B cell (primary cell): ENCODE results near the gene STRBP. TPM values are rescaled to one million over a fixed set of nuclear protein-coding genes. Genes with fewer than 3 reads are reported as not detected.

ENCODE experiments used
- ATAC-seq: fragments of 200-7000 bp; cut with Tn5 transposase; one replicate; pipeline ENCODE4 v1.10.0; 2021; ENCODE audit warnings: low read depth, mild to moderate bottlenecking, moderate number of reproducible peaks, moderate library complexity
- CTCF ChIA-PET: fragments of 350-600 bp; sonication (Branson Sonifier 250); formaldehyde crosslinking; loops from one replicate; lab custom pipeline; 2021; ENCODE audit warnings: antibody characterized with exemption, inconsistent platforms; lab: Charles Lee
- POLR2A ChIA-PET: fragments of 350-600 bp; sonication (Branson Sonifier 250); formaldehyde crosslinking; loops from one replicate; lab custom pipeline; 2021; ENCODE audit warnings: antibody characterized with exemption; lab: Charles Lee
- DNase-seq: peaks from one replicate; pipeline ENCODE4 v3.0.0; 2013
- H2AFZ ChIP-seq: 2 replicates; pipeline ENCODE4 v1.6.1; 2012; ENCODE audit warnings: mild to moderate bottlenecking, low read depth, low read length; ENCODE audit not compliant: insufficient read depth, poor library complexity, severe bottlenecking
- H3K27ac ChIP-seq, 2 donors: 1 replicate in 1 of 2; 2 replicates in 1 of 2; pipeline ENCODE4 v1.5.1; 2012 to 2013; ENCODE audit warnings: low read length in 2 of 2, mild to moderate bottlenecking in 2 of 2, moderate library complexity in 1 of 2
- H3K27me3 ChIP-seq, 4 experiments: fragments of 200-600 bp in 1 of 4; sonication (generic) in 1 of 4; replicated peaks in 1 of 4; 1 replicate in 2 of 4; 2 replicates in 2 of 4; pipeline versions ENCODE4 v1.6.1 to v1.7.0; 2013 to 2016; ENCODE audit warnings: low read length in 3 of 4, mild to moderate bottlenecking in 2 of 4, mixed read lengths in 1 of 4, moderate library complexity in 1 of 4; ENCODE audit not compliant: insufficient read depth in 4 of 4, control insufficient read depth in 3 of 4; ENCODE audit errors: control extremely low read depth in 1 of 4
- H3K36me3 ChIP-seq, 2 experiments: replicated peaks in 1 of 2; 1 replicate in 1 of 2; 2 replicates in 1 of 2; pipeline versions ENCODE4 v1.6.1 to v1.7.1; 2013; ENCODE audit warnings: low read length in 1 of 2; ENCODE audit not compliant: insufficient read depth in 2 of 2, control insufficient read depth in 1 of 2; ENCODE audit errors: control extremely low read depth in 1 of 2, extremely low read depth in 1 of 2
- H3K4me1 ChIP-seq, 2 donors: fragments of 200-600 bp in 1 of 2; sonication (generic) in 1 of 2; 1 replicate in 1 of 2; 2 replicates in 1 of 2; pipeline versions ENCODE4 v1.5.1 to v1.6.1; 2013 to 2017; ENCODE audit warnings: low read length in 2 of 2; ENCODE audit not compliant: control insufficient read depth in 2 of 2, insufficient read depth in 2 of 2
- H3K4me2 ChIP-seq: replicated peaks from 2 replicates; pipeline ENCODE3; 2012; ENCODE audit warnings: mild to moderate bottlenecking, low read depth, low read length; ENCODE audit not compliant: poor library complexity, severe bottlenecking
- H3K4me3 ChIP-seq, 5 experiments: fragments of 200-600 bp in 1 of 5; sonication (generic) in 1 of 5; 1 replicate in 3 of 5; 2 replicates in 2 of 5; pipeline versions ENCODE4 v1.5.1 to v1.7.0; 2011 to 2016; ENCODE audit warnings: low read length in 4 of 5, mild to moderate bottlenecking in 4 of 5, low read depth in 2 of 5, control low read depth in 1 of 5, moderate library complexity in 1 of 5; ENCODE audit not compliant: insufficient read depth in 1 of 5; ENCODE audit errors: control extremely low read depth in 1 of 5, extremely low read depth in 1 of 5
- H3K79me2 ChIP-seq: fragments of 200-600 bp; sonication (generic); one replicate; pipeline ENCODE4 v1.6.0; 2016; ENCODE audit warnings: low read length; ENCODE audit not compliant: control insufficient read depth, insufficient read depth
- H3K9ac ChIP-seq: fragments of 200-600 bp; sonication (generic); 2 replicates; pipeline ENCODE4 v1.6.1; 2017; ENCODE audit warnings: mild to moderate bottlenecking, low read length, moderate library complexity
- H3K9me3 ChIP-seq, 3 donors: one replicate each; pipeline versions ENCODE4 v1.6.1 to v1.7.1; 2013; ENCODE audit warnings: low read length in 2 of 3; ENCODE audit not compliant: control insufficient read depth in 2 of 3, insufficient read depth in 1 of 3; ENCODE audit errors: control extremely low read depth in 1 of 3
- H4K20me1 ChIP-seq: 2 replicates; pipeline ENCODE4 v1.6.0; 2012; ENCODE audit warnings: mild to moderate bottlenecking, low read length; ENCODE audit not compliant: insufficient read depth, control insufficient read depth, poor library complexity, severe bottlenecking
- H3K27ac Mint-ChIP-seq: one replicate; pipeline ENCODE4 v1.8.0; 2021; ENCODE audit warnings: mixed read lengths
- H3K27me3 Mint-ChIP-seq: one replicate; pipeline ENCODE4 v1.8.0; 2021; ENCODE audit warnings: mixed read lengths
- H3K4me1 Mint-ChIP-seq: one replicate; pipeline ENCODE4 v1.8.0; 2021; ENCODE audit warnings: mixed read lengths
- H3K4me3 Mint-ChIP-seq: one replicate; pipeline ENCODE4 v1.8.0; 2021; ENCODE audit warnings: mixed read lengths
- H3K9me3 Mint-ChIP-seq: one replicate; pipeline ENCODE4 v1.8.0; 2022; ENCODE audit warnings: mixed read lengths; ENCODE audit not compliant: insufficient read depth
- EZH2 ChIP-seq: IDR thresholded peaks from 2 replicates; pipeline ENCODE4 v1.6.1; 2012; ENCODE audit warnings: borderline replicate concordance, low read depth, mild to moderate bottlenecking, moderate library complexity, low read length; ENCODE audit not compliant: insufficient read depth, poor library complexity, severe bottlenecking
- WGBS: methylation state at CpG from one replicate; pipeline ENCODE4 v1.1.5; 2013; ENCODE audit warnings: missing lambda C conversion rate; ENCODE audit not compliant: insufficient coverage; 5-methylcytosine and 5-hydroxymethylcytosine counted together
- intact Hi-C: fragments of 100-400 bp; cut with micrococcal nuclease; formaldehyde crosslinking; loops from one replicate; pipeline ENCODE4 v1.10.0; 2022
- polyA plus RNA-seq: library from polyadenylated mRNA; depleted of rRNA; stranded (reverse); fragments of >200 nt; gene quantifications from 2 replicates; pipeline ENCODE4 v1.2.3, GENCODE V29; 2012
- total RNA-seq, 2 donors: library from RNA; stranded (reverse); fragments of 120-200 nt in 1 of 2; gene quantifications; 1 replicate in 1 of 2; 2 replicates in 1 of 2; pipeline versions ENCODE4 v1.2.3 to v1.2.4, GENCODE V29; 2013 to 2022
- TF ChIP-seq, protein P1 (sequence below): fragments of 200-600 bp; IDR thresholded peaks from one replicate; pipeline ENCODE4 v1.8.0; 2022; ENCODE audit warnings: antibody characterized with exemption, mild to moderate bottlenecking

STRBP gene
- total and polyA plus RNA-seq, 2 donors (not counting 1 experiment from before 2014, with no cell fraction given), result 39.1 to 189 TPM

DNA sequence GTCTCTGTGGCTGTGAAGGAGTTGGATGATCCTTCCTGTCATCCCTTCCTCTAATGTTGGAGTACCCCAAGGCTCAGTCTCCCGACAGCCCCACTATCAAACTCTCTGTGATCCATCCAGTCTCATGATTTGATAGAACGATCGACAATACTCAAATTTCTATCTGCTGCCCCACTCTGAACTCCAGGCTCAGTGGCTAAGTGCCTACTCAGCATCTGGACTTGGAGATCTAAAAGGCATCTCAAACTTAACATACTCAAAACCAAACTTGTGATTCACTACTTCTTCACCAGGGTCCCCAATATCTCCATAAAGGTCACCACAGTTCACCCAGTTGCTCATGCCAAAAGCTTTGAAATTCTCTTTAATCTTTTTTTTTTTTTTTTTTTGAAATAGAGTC, 15.1 kb upstream of the STRBP start:
- H3K9ac ChIP-seq, result no peak overlapping the region
- ATAC-seq (no peak), DNase-seq (no peak)
- H3K27me3 Mint-ChIP-seq, result no peaks in the 10 kb centered on the region
- peaks cover 4% of the 10 kb centered on the region for H3K4me1 Mint-ChIP-seq
- H3K4me3 ChIP-seq, result no peak overlapping the region
- intact Hi-C loops, result no loop called here
- ChIA-PET POLR2A (interaction anchor here (0.6 kb wide), 1 partner anchor 47 kb away, joined by 4 read pairs; no protein-coding TSS in a partner anchor), CTCF (interaction anchor here (0.6 kb wide), 1 partner anchor 92 kb away, joined by 3 read pairs; no protein-coding TSS in a partner anchor)
- no peaks in the 10 kb centered on the region for H3K36me3 ChIP-seq
- H2AFZ ChIP-seq, result no peak overlapping the region
- WGBS, result 96% methylated on average over 2 of the region's 3 CpGs
- H3K9me3 ChIP-seq, result peaks cover 0 to 6% (median 5%) of the 10 kb centered on the region in 3 donors
- H4K20me1 ChIP-seq, result no peaks in the 10 kb centered on the region
- no peaks in the 10 kb centered on the region for H3K79me2 ChIP-seq
- peaks cover 4% of the 10 kb centered on the region for H3K9me3 Mint-ChIP-seq
- H3K4me2 ChIP-seq, result no peak overlapping the region
- TF ChIP-seq, protein P1, sequence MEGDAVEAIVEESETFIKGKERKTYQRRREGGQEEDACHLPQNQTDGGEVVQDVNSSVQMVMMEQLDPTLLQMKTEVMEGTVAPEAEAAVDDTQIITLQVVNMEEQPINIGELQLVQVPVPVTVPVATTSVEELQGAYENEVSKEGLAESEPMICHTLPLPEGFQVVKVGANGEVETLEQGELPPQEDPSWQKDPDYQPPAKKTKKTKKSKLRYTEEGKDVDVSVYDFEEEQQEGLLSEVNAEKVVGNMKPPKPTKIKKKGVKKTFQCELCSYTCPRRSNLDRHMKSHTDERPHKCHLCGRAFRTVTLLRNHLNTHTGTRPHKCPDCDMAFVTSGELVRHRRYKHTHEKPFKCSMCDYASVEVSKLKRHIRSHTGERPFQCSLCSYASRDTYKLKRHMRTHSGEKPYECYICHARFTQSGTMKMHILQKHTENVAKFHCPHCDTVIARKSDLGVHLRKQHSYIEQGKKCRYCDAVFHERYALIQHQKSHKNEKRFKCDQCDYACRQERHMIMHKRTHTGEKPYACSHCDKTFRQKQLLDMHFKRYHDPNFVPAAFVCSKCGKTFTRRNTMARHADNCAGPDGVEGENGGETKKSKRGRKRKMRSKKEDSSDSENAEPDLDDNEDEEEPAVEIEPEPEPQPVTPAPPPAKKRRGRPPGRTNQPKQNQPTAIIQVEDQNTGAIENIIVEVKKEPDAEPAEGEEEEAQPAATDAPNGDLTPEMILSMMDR, result no peak
- H3K27me3 ChIP-seq, result no peaks in the 10 kb centered on the region
- no peak overlapping the region for H3K4me3 Mint-ChIP-seq
- H3K4me1 ChIP-seq, result peaks cover 0 to 6% of the 10 kb centered on the region in 2 donors
- H3K27ac Mint-ChIP-seq, result no peak overlapping the region
- no peak overlapping the region for H3K27ac ChIP-seq

DNA sequence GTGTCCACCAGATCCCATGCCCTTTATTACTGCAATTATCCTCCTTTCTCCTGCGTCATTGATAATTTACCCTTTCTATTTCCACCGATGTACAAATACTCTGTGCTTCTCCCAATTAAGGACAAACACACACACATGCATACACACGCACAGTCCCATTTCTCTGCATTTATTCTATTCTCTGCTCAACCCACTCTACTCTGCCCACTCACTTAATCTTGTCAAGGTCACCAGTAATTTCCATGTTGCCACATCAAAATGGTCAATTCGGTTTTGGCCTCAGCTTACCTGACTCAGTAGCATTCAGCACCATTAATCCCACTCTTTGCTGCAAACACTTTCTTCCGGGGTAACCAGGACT, 14.6 kb upstream of the STRBP start:
- no peak overlapping the region for H3K27ac ChIP-seq
- H3K4me3 ChIP-seq, result no peak overlapping the region
- ChIA-PET POLR2A (interaction anchor here (0.6 kb wide), 1 partner anchor 46 kb away, joined by 4 read pairs; no protein-coding TSS in a partner anchor), CTCF (interaction anchor here (0.6 kb wide), 1 partner anchor 91 kb away, joined by 3 read pairs; no protein-coding TSS in a partner anchor)
- H3K4me1 ChIP-seq, result peaks cover 0 to 6% of the 10 kb centered on the region in 2 donors
- TF ChIP-seq EZH2, result no peak
- TF ChIP-seq, protein P1, result no peak
- 100% methylated on average over 4 of the region's 5 CpGs for WGBS
- H3K79me2 ChIP-seq, result no peaks in the 10 kb centered on the region
- no peak overlapping the region for H3K27ac Mint-ChIP-seq
- ATAC-seq, result no peak
- H3K4me3 Mint-ChIP-seq, result no peak overlapping the region
- peaks cover 4% of the 10 kb centered on the region for H3K9me3 Mint-ChIP-seq
- no peak overlapping the region for H3K4me2 ChIP-seq
- peaks cover 0 to 8% (median 5%) of the 10 kb centered on the region in 3 donors for H3K9me3 ChIP-seq
- no peaks in the 10 kb centered on the region for H4K20me1 ChIP-seq
- H3K27me3 Mint-ChIP-seq, result no peaks in the 10 kb centered on the region
- H2AFZ ChIP-seq, result no peak overlapping the region
- H3K36me3 ChIP-seq, result no peaks in the 10 kb centered on the region
- H3K27me3 ChIP-seq, result no peaks in the 10 kb centered on the region
- peaks cover 4% of the 10 kb centered on the region for H3K4me1 Mint-ChIP-seq
- H3K9ac ChIP-seq, result no peak overlapping the region
- intact Hi-C loops, result no loop called here
- DNase-seq, result no peak
